GM18873 (cell line): ENCODE results near the gene TPRKB.
"Not testable (repeated sequence)": the region's sequence is repeated elsewhere in the genome, so short reads cannot be mapped to it uniquely, and the experiment has no call there.

ENCODE experiments used
- ATAC-seq: cut with Tn5 transposase; IDR thresholded peaks from one replicate; pipeline ENCODE4 v1.9.1; 2021; ENCODE audit warnings: mild to moderate bottlenecking, moderate library complexity, moderate number of reproducible peaks; ENCODE audit not compliant: unreplicated experiment, low FRiP score

The TPRKB gene

GRCh38 chr2:73701968-73702665 is 35.0 kb downstream of the TPRKB start:
- ATAC-seq = no peak

- ATAC-seq = not testable (repeated sequence)
Observed at GRCh38 chr2:73701448-73701765, 35.7 kb downstream of the TPRKB start.

- no peak for ATAC-seq
Observed at GRCh38 chr2:73700661-73701447, 36.3 kb downstream of the TPRKB start.

GRCh38 chr2:73700131-73700611 is 37.0 kb downstream of the TPRKB start:
- ATAC-seq = no peak

GRCh38 chr2:73699437-73699836 is 37.7 kb downstream of the TPRKB start:
- no peak for ATAC-seq

- ATAC-seq = no peak
Observed at GRCh38 chr2:73698101-73698500, 39.0 kb downstream of the TPRKB start.

GRCh38 chr2:73697606-73698005 is 39.5 kb downstream of the TPRKB start:
- no peak for ATAC-seq

GRCh38 chr2:73696985-73697384 is 40.2 kb downstream of the TPRKB start:
- ATAC-seq = not testable (repeated sequence)

- not testable (repeated sequence) for ATAC-seq
Observed at GRCh38 chr2:73696521-73696920, 40.6 kb downstream of the TPRKB start.

- ATAC-seq = not testable (repeated sequence)
Observed at GRCh38 chr2:73690372-73691088, 46.6 kb downstream of the TPRKB start.

GRCh38 chr2:73688494-73688893 is 48.7 kb downstream of the TPRKB start:
- not testable (repeated sequence) for ATAC-seq

GRCh38 chr2:73685764-73686438 is 51.2 kb downstream of the TPRKB start:
- no peak for ATAC-seq

- ATAC-seq = not testable (repeated sequence)
Observed at GRCh38 chr2:73684905-73685304, 52.2 kb downstream of the TPRKB start.

- ATAC-seq = not testable (repeated sequence)
Observed at GRCh38 chr2:73684325-73684724, 52.8 kb downstream of the TPRKB start.

- ATAC-seq = not testable (repeated sequence)
Observed at GRCh38 chr2:73679951-73680571, 57.1 kb downstream of the TPRKB start.
